IMR-90 (cell line): ENCODE results near the gene P2RY14. TPM values are rescaled to one million over a fixed set of nuclear protein-coding genes. Genes with fewer than 3 reads are reported as not detected.

Experiments used
- ATAC-seq: fragments of 200-7000 bp; cut with Tn5 transposase; 2 replicates; pipeline ENCODE4 v1.9.1; 2020; ENCODE audit warnings: low read depth, mild to moderate bottlenecking, moderate library complexity
- BruUV-seq: library from RNA; stranded (reverse); fragments of 400-500 nt; replicated peaks from 2 replicates; lab custom pipeline; 2021; lab: Mats Ljungman, UMichigan
- CTCF ChIA-PET: fragments of 300-600 bp; formaldehyde crosslinking; extraction: SDS; loops from one replicate; lab custom pipeline; 2021; ENCODE audit warnings: antibody characterized with exemption; lab: Yijun Ruan, JAX
- POLR2A ChIA-PET: fragments of 300-600 bp; sonication (Branson Sonifier 250); formaldehyde crosslinking; loops from one replicate; lab custom pipeline; 2022; ENCODE audit warnings: antibody characterized with exemption; ENCODE audit not compliant: unreplicated experiment; lab: Charles Lee
- DNase-seq: peaks from one replicate; pipeline ENCODE4 v3.0.0; 2013
- H2AFZ ChIP-seq: replicated peaks from 2 replicates; pipeline ENCODE3; 2013; ENCODE audit warnings: low read length, mild to moderate bottlenecking; ENCODE audit not compliant: poor library complexity
- H2AK5ac ChIP-seq: 2 replicates; pipeline ENCODE4 v1.6.1; 2013; ENCODE audit warnings: low read depth, low read length, inconsistent platforms
- H2AK9ac ChIP-seq: replicated peaks from 2 replicates; pipeline ENCODE3; 2013; ENCODE audit warnings: mild to moderate bottlenecking, low read depth, low read length, moderate library complexity; ENCODE audit not compliant: poor library complexity
- H2BK120ac ChIP-seq: 2 replicates; pipeline ENCODE4 v1.6.1; 2013; ENCODE audit warnings: low read depth, low read length, inconsistent platforms
- H2BK15ac ChIP-seq: 3 replicates; pipeline ENCODE4 v1.6.1; 2013; ENCODE audit warnings: low read depth, low read length, inconsistent platforms
- H2BK20ac ChIP-seq: 2 replicates; pipeline ENCODE4 v1.6.1; 2013; ENCODE audit warnings: low read depth, mild to moderate bottlenecking, inconsistent platforms, low read length, moderate library complexity
- H2BK5ac ChIP-seq: 2 replicates; pipeline ENCODE4 v1.6.1; 2013; ENCODE audit warnings: mild to moderate bottlenecking, low read depth, low read length, inconsistent platforms; ENCODE audit not compliant: poor library complexity, severe bottlenecking
- H3K14ac ChIP-seq: replicated peaks from 2 replicates; pipeline ENCODE4 v1.6.1; 2013; ENCODE audit warnings: low read depth, low read length, inconsistent platforms
- H3K18ac ChIP-seq: 2 replicates; pipeline ENCODE4 v1.6.1; 2013; ENCODE audit warnings: low read depth, low read length, control low read depth
- H3K23ac ChIP-seq: 2 replicates; pipeline ENCODE4 v1.6.1; 2013; ENCODE audit warnings: low read depth, low read length, inconsistent platforms
- H3K27ac ChIP-seq: 2 replicates; pipeline ENCODE4 v1.5.1; 2013; ENCODE audit warnings: mild to moderate bottlenecking, control low read depth, low read length; ENCODE audit not compliant: insufficient read depth
- H3K27me3 ChIP-seq: 2 replicates; pipeline ENCODE4 v1.6.1; 2013; ENCODE audit warnings: low read length; ENCODE audit not compliant: control insufficient read depth, insufficient read depth
- H3K36me3 ChIP-seq: 2 replicates; pipeline ENCODE4 v1.6.1; 2013; ENCODE audit warnings: low read length, mixed read lengths; ENCODE audit not compliant: control insufficient read depth, insufficient read depth
- H3K4ac ChIP-seq: 2 replicates; pipeline ENCODE4 v1.6.1; 2013; ENCODE audit warnings: low read depth, low read length, inconsistent platforms
- H3K4me1 ChIP-seq: 2 replicates; pipeline ENCODE4 v1.6.1; 2013; ENCODE audit warnings: low read length, mixed read lengths; ENCODE audit not compliant: control insufficient read depth, insufficient read depth
- H3K4me2 ChIP-seq: 2 replicates; pipeline ENCODE4 v1.6.1; 2013; ENCODE audit warnings: low read depth, mild to moderate bottlenecking, control low read depth, low read length, moderate library complexity
- H3K4me3 ChIP-seq: 2 replicates; pipeline ENCODE4 v1.5.1; 2013; ENCODE audit warnings: low read depth, mild to moderate bottlenecking, control low read depth, low read length, moderate library complexity; ENCODE audit not compliant: insufficient read depth
- H3K56ac ChIP-seq: 2 replicates; pipeline ENCODE4 v1.6.1; 2013; ENCODE audit warnings: low read length, inconsistent platforms; ENCODE audit not compliant: insufficient read depth; ENCODE audit errors: extremely low read depth
- H3K79me1 ChIP-seq, 2 experiments: 2 replicates each; pipeline ENCODE4 v1.6.1; 2013; ENCODE audit warnings: low read length in 2 of 2, inconsistent platforms in 1 of 2, low read depth in 1 of 2
- H3K9ac ChIP-seq: 2 replicates; pipeline ENCODE4 v1.6.1; 2013; ENCODE audit warnings: low read depth, low read length, control low read depth
- H3K9me1 ChIP-seq: 2 replicates; pipeline ENCODE4 v1.6.1; 2013; ENCODE audit warnings: low read length, inconsistent platforms; ENCODE audit not compliant: insufficient read depth
- H3K9me3 ChIP-seq: 2 replicates; pipeline ENCODE4 v1.6.1; 2013; ENCODE audit warnings: low read length; ENCODE audit not compliant: control insufficient read depth, insufficient read depth
- H4K20me1 ChIP-seq: 2 replicates; pipeline ENCODE4 v1.6.1; 2013; ENCODE audit warnings: low read length, inconsistent platforms; ENCODE audit not compliant: insufficient read depth
- H4K5ac ChIP-seq: 2 replicates; pipeline ENCODE4 v1.6.1; 2013; ENCODE audit warnings: mild to moderate bottlenecking, low read depth, low read length, control low read depth
- H4K8ac ChIP-seq, 2 experiments: 2 replicates each; pipeline ENCODE4 v1.6.1; 2013; ENCODE audit warnings: low read depth in 2 of 2, low read length in 2 of 2, control low read depth in 1 of 2, inconsistent platforms in 1 of 2
- H4K91ac ChIP-seq: 2 replicates; pipeline ENCODE4 v1.6.1; 2013; ENCODE audit warnings: low read depth, low read length, inconsistent platforms; ENCODE audit not compliant: insufficient read depth
- BHLHE40 ChIP-seq: fragments of 150-350 bp; IDR thresholded peaks from 2 replicates; pipeline ENCODE4 v1.6.1; 2016; ENCODE audit warnings: mild to moderate bottlenecking, low read depth, low read length
- CEBPB ChIP-seq: IDR thresholded peaks from 2 replicates; pipeline ENCODE4 v1.6.1; 2012; ENCODE audit warnings: low read depth, low read length, improper control_type of control experiment
- CHD1 ChIP-seq: IDR thresholded peaks from 2 replicates; pipeline ENCODE4 v1.6.1; 2012; ENCODE audit warnings: low read depth, low read length, improper control_type of control experiment
- CTCF ChIP-seq: conservative IDR thresholded peaks from 2 replicates; pipeline ENCODE4 v1.5.1; 2012; ENCODE audit warnings: mild to moderate bottlenecking, low read depth, low read length, improper control_type of control experiment
- FOS ChIP-seq: fragments of 150-350 bp; IDR thresholded peaks from 2 replicates; pipeline ENCODE4 v1.6.1; 2016; ENCODE audit warnings: low read depth, low read length
- MAFK ChIP-seq: IDR thresholded peaks from 2 replicates; pipeline ENCODE4 v1.6.1; 2012; ENCODE audit warnings: low read depth, low read length, improper control_type of control experiment
- MAZ ChIP-seq: IDR thresholded peaks from 2 replicates; pipeline ENCODE4 v1.6.1; 2012; ENCODE audit warnings: low read depth, mild to moderate bottlenecking, low read length, improper control_type of control experiment, moderate library complexity, borderline replicate concordance
- MXI1 ChIP-seq: IDR thresholded peaks from 2 replicates; pipeline ENCODE4 v1.6.1; 2012; ENCODE audit warnings: low read depth, mild to moderate bottlenecking, low read length, moderate library complexity, borderline replicate concordance
- NFE2L2 ChIP-seq: fragments of 150-350 bp; IDR thresholded peaks from 2 replicates; pipeline ENCODE4 v1.6.1; 2016; ENCODE audit warnings: low read depth, mild to moderate bottlenecking, low read length
- POLR2A ChIP-seq: IDR thresholded peaks from 2 replicates; pipeline ENCODE4 v1.6.1; 2012; ENCODE audit warnings: mild to moderate bottlenecking, low read depth, low read length
- RAD21 ChIP-seq: IDR thresholded peaks from 2 replicates; pipeline ENCODE4 v1.6.1; 2012; ENCODE audit warnings: low read length, improper control_type of control experiment
- RCOR1 ChIP-seq: IDR thresholded peaks from 2 replicates; pipeline ENCODE4 v1.6.1; 2012; ENCODE audit warnings: mild to moderate bottlenecking, low read length, improper control_type of control experiment; ENCODE audit not compliant: insufficient replicate concordance
- RFX5 ChIP-seq: IDR thresholded peaks from 2 replicates; pipeline ENCODE4 v1.8.0; 2012; ENCODE audit warnings: low read depth, mild to moderate bottlenecking, low read length, moderate library complexity
- SMC3 ChIP-seq: fragments of 150-350 bp; IDR thresholded peaks from 2 replicates; pipeline ENCODE4 v1.6.1; 2016; ENCODE audit warnings: low read depth, mild to moderate bottlenecking, antibody characterized with exemption, low read length, moderate library complexity
- whole genome bisulfite sequencing, 2 experiments: methylation state at CpG; one replicate each; pipeline versions ENCODE4 v1.1.5 to v1.1.7; 2013; ENCODE audit warnings: missing lambda C conversion rate in 2 of 2; ENCODE audit not compliant: insufficient read length in 1 of 2; ENCODE audit errors: extremely low coverage in 2 of 2; 5-methylcytosine and 5-hydroxymethylcytosine counted together
- dilution Hi-C: fragments of 300-500 bp; cut with HindIII; formaldehyde crosslinking; loops from one replicate; pipeline ENCODE4 v1.14.3; 2018; ENCODE audit warnings: low sequenced_read_pairs; ENCODE audit not compliant: unreplicated experiment
- in situ Hi-C: fragments of 300-500 bp; cut with MboI; formaldehyde crosslinking; loops from 3 replicates; pipeline ENCODE4 v1.14.3; 2019; ENCODE audit warnings: low sequenced_read_pairs, inconsistent platforms, mixed read lengths
- intact Hi-C: fragments of 100-400 bp; cut with micrococcal nuclease; formaldehyde crosslinking; loops from 2 replicates; pipeline ENCODE4 v1.10.0; 2022
- polyA plus RNA-seq, 3 experiments: library from polyadenylated mRNA; depleted of rRNA; stranded (reverse); fragments of >200 nt; gene quantifications; 2 replicates each; pipeline ENCODE4 v1.2.3, GENCODE V29; 2012; ENCODE audit warnings: low replicate concordance in 1 of 3
- total RNA-seq: library from RNA; depleted of rRNA; stranded (reverse); fragments of >200 nt; gene quantifications from 2 replicates; pipeline ENCODE4 v1.2.3, GENCODE V29; 2012
- TF ChIP-seq, protein P1 (sequence below): fragments of 150-350 bp; IDR thresholded peaks from 2 replicates; pipeline ENCODE4 v1.6.1; 2016; ENCODE audit warnings: low read depth, mild to moderate bottlenecking, low read length, moderate library complexity, borderline replicate concordance
- TF ChIP-seq, protein P2 (sequence below): fragments of 150-350 bp; IDR thresholded peaks from 2 replicates; pipeline ENCODE4 v1.6.1; 2017; ENCODE audit warnings: mild to moderate bottlenecking, antibody characterized with exemption, low read length, low read depth

Gene P2RY14
- total and polyA plus RNA-seq, 2 of the 4 experiments (the other 2 are of a cell fraction), result not detected

DNA sequence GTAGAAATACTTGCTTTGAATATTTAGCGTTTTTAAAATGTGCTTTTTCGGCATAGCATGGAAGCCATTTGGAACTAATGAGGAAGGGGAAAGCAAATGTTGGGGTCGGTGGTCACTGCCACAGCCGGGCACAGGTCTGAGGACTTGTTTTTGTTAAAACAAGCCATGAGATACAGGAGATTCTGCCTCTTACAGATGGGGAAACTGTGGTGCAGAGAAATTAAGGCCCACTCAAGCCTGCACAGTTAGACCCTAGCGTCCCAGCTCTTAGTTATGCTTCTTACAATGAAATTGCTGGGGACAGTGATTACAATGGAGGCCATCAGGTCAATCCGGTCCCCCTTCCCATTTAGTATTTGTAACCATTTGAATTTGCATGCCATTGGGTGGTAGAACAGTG, 72.9 kb downstream of the P2RY14 start:
- Histone ChIP-seq H3K9ac (no peak overlapping the region), H2BK120ac (no peak overlapping the region), H3K9me3 (no peaks in the 10 kb centered on the region), H3K9me1 (no peaks in the 10 kb centered on the region), H3K4ac (no peak overlapping the region), H3K36me3 (no peaks in the 10 kb centered on the region), H4K20me1 (no peaks in the 10 kb centered on the region), H2BK15ac (no peak overlapping the region), H3K79me1 (no peaks in the 10 kb centered on the region), H3K18ac (no peak overlapping the region), H4K5ac (no peak overlapping the region), H2AK9ac (no peak overlapping the region), H3K27ac (no peak overlapping the region), H2AK5ac (no peak overlapping the region), H3K23ac (no peak overlapping the region), H3K4me3 (no peak overlapping the region), H2BK5ac (no peak overlapping the region), H3K27me3 (no peaks in the 10 kb centered on the region), H4K8ac (no peak overlapping the region), H2AFZ (no peak overlapping the region), H4K91ac (no peak overlapping the region), H3K4me1 (no peaks in the 10 kb centered on the region), H3K56ac (no peak overlapping the region), H2BK20ac (no peak overlapping the region), H3K4me2 (no peak overlapping the region), H3K14ac (no peak overlapping the region)
- in situ Hi-C loops (no loop called here), intact Hi-C loops (no loop called here), dilution Hi-C loops (no loop called here)
- ATAC-seq, result no peak
- WGBS, 2 experiments, result no CpG with 5 or more reads among the region's 6 CpGs
- TF ChIP-seq BHLHE40 (no peak), CHD1 (no peak), RAD21 (no peak), FOS (no peak), RFX5 (no peak), CTCF (no peak), POLR2A (no peak), NFE2L2 (no peak), MAFK (no peak), RCOR1 (no peak), SMC3 (no peak), MAZ (no peak), MXI1 (no peak), CEBPB (no peak)
- TF ChIP-seq, protein P1, sequence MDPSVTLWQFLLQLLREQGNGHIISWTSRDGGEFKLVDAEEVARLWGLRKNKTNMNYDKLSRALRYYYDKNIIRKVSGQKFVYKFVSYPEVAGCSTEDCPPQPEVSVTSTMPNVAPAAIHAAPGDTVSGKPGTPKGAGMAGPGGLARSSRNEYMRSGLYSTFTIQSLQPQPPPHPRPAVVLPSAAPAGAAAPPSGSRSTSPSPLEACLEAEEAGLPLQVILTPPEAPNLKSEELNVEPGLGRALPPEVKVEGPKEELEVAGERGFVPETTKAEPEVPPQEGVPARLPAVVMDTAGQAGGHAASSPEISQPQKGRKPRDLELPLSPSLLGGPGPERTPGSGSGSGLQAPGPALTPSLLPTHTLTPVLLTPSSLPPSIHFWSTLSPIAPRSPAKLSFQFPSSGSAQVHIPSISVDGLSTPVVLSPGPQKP, result no peak
- TF ChIP-seq, protein P2, sequence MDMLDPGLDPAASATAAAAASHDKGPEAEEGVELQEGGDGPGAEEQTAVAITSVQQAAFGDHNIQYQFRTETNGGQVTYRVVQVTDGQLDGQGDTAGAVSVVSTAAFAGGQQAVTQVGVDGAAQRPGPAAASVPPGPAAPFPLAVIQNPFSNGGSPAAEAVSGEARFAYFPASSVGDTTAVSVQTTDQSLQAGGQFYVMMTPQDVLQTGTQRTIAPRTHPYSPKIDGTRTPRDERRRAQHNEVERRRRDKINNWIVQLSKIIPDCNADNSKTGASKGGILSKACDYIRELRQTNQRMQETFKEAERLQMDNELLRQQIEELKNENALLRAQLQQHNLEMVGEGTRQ, result no peak
- no peak for DNase-seq
- ChIA-PET POLR2A (no interaction called here), CTCF (no interaction called here)
- BruUV-seq, result no TSS peak
